Tibial artery (tissue), 4 donors: ENCODE data around the gene AQP4.

ENCODE experiments used
- DNase-seq, 2 donors: peaks; one replicate each; pipeline ENCODE4 v3.0.0-alpha.2; 2019
- H3K27ac ChIP-seq, 2 donors: fragments of 200-600 bp; sonication (generic) in 1 of 2; 1 replicate in 1 of 2; 2 replicates in 1 of 2; pipeline ENCODE4 v1.5.1; 2018 to 2019; ENCODE audit warnings: mild to moderate bottlenecking in 1 of 2
- H3K27me3 ChIP-seq, 2 donors: fragments of 200-600 bp; sonication (generic) in 1 of 2; one replicate each; pipeline versions ENCODE4 v1.5.1 to v1.6.0; 2016 to 2019
- H3K36me3 ChIP-seq, 3 donors: fragments of 200-600 bp; sonication (generic) in 2 of 3; one replicate each; pipeline ENCODE4 v1.5.1; 2016 to 2019; ENCODE audit warnings: mild to moderate bottlenecking in 2 of 3
- H3K4me1 ChIP-seq, 4 donors: fragments of 200-600 bp; sonication (generic) in 2 of 4; 1 replicate in 3 of 4; 2 replicates in 1 of 4; pipeline ENCODE4 v1.5.1; 2016 to 2019
- H3K4me3 ChIP-seq, 2 donors: fragments of 200-600 bp; sonication (generic) in 1 of 2; 1 replicate in 1 of 2; 2 replicates in 1 of 2; pipeline ENCODE4 v1.5.1; 2018 to 2019; ENCODE audit warnings: mild to moderate bottlenecking in 2 of 2
- H3K9me3 ChIP-seq, 3 donors: fragments of 200-600 bp; sonication (generic) in 1 of 3; one replicate each; pipeline ENCODE4 v1.5.1; 2016 to 2019
- intact Hi-C: fragments of 100-400 bp; cut with DNase I; formaldehyde crosslinking; loops from one replicate; pipeline ENCODE4 v1.15.0; 2023; ENCODE audit warnings: low total_unique reads
- TF ChIP-seq, protein P1 (sequence below), 2 experiments: fragments of 200-600 bp in 1 of 2; fragments of 450-650 bp in 1 of 2; IDR thresholded peaks; one replicate each; pipeline ENCODE4 v1.5.1; 2017 to 2019; ENCODE audit warnings: antibody characterized with exemption in 2 of 2, mild to moderate bottlenecking in 1 of 2, moderate library complexity in 1 of 2

Gene AQP4, protein sequence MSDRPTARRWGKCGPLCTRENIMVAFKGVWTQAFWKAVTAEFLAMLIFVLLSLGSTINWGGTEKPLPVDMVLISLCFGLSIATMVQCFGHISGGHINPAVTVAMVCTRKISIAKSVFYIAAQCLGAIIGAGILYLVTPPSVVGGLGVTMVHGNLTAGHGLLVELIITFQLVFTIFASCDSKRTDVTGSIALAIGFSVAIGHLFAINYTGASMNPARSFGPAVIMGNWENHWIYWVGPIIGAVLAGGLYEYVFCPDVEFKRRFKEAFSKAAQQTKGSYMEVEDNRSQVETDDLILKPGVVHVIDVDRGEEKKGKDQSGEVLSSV

DNA sequence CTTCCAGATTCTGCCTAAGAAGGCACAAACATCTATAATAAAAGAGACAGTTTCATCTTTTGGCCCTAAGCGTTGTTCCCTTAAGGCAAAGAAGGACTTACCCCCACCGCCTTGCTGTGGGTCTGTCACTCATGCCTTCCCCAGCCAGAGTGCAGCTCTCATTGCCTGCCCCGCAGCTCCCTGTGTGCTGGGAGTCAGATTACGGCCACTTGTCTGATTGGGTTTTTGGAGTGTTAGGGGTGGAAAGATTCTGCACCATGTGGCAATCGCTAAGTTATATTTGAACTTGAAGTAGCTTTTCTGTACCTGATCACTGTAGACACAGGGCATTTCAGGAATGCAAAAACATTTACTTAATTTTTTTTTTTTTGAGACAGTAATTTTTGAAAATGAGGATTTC, at the start of gene AQP4:
AQP4 (minus strand) TSS at position 151 of the 400 bp plus-strand sequence; CDS start at position 133, 18 bp downstream.
- no peak within 1 kb of the TSS for H3K27ac ChIP-seq
- TF ChIP-seq, protein P1, sequence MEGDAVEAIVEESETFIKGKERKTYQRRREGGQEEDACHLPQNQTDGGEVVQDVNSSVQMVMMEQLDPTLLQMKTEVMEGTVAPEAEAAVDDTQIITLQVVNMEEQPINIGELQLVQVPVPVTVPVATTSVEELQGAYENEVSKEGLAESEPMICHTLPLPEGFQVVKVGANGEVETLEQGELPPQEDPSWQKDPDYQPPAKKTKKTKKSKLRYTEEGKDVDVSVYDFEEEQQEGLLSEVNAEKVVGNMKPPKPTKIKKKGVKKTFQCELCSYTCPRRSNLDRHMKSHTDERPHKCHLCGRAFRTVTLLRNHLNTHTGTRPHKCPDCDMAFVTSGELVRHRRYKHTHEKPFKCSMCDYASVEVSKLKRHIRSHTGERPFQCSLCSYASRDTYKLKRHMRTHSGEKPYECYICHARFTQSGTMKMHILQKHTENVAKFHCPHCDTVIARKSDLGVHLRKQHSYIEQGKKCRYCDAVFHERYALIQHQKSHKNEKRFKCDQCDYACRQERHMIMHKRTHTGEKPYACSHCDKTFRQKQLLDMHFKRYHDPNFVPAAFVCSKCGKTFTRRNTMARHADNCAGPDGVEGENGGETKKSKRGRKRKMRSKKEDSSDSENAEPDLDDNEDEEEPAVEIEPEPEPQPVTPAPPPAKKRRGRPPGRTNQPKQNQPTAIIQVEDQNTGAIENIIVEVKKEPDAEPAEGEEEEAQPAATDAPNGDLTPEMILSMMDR (IDR thresholded peaks at IDR 0.05): no peak
- DNase-seq: no peak
- peaks cover 0 to 19% of the 10 kb centered on the region in 2 donors for H3K27me3 ChIP-seq
- H3K36me3 ChIP-seq: no peaks in the 10 kb centered on the region
- no peak within 1 kb of the TSS for H3K4me3 ChIP-seq
- H3K4me1 ChIP-seq: peaks cover 0 to 13% (median 5%) of the 10 kb centered on the region in 4 donors
- intact Hi-C loops: no loop called here
- H3K9me3 ChIP-seq: no peaks in the 10 kb centered on the region

DNA sequence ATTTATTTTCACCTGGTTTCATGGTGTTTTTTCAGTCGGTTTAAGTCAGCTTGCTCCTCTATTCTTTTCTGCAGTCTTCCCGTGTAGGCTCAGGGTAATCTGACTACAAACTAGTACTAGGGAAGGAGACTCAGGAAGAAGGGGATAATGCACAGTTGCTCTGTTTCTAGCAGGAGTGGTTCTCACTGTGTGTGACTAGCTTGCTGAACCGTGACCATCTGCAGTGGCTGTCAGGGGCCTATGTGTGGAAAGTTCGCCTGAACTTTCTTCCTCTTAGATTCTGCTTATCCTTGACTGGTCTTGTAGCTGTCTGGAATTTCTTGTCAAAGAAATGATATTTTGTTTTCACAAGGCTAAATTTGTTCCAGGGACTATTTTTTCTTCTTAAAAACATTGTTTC, 46.3 kb upstream of the AQP4 start:
- H3K27ac ChIP-seq: no peak overlapping the region
- no peaks in the 10 kb centered on the region for H3K9me3 ChIP-seq
- no peaks in the 10 kb centered on the region for H3K27me3 ChIP-seq
- H3K4me1 ChIP-seq: peaks cover 0 to 5% (median 0%) of the 10 kb centered on the region in 4 donors
- intact Hi-C loops: no loop called here
- H3K36me3 ChIP-seq: no peaks in the 10 kb centered on the region
- TF ChIP-seq, protein P1 (IDR thresholded peaks at IDR 0.05): no peak
- H3K4me3 ChIP-seq: no peak overlapping the region
- DNase-seq: no peak

DNA sequence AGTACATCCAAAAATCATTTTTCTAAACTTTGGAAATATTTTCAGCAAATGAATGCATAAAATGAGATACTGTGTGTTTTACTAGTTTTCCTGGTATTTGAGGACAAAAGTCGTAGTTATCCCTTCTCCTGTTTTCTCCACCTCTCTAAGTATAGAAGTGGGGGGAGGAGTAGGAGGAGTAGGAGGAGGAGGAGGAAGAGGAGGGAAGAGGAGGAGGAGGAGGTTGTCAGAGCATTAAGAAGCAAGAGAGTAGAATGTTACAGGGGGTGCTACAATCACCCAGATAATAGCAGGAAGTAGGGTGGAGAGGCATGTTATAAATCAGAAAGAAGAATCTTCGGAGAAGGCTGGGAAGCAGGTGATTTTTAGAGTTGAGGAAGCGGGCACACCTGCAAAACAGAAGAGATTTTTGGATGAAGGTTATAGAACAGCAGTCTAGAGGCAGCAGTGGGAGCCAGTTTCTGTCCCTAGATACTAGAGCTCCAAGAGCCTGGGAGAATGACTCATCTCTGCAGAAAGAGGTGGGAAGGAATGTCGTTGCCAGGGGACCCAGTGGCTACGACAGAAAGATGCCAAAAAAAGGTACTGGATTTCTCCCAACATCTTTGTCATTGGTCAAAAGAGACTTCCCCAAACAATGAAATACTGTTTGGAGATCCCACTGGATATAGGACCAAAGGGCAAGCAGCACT, 44.2 kb upstream of the AQP4 start:
- no peak for DNase-seq
- TF ChIP-seq, protein P1 (IDR thresholded peaks at IDR 0.05): no peak
- intact Hi-C loops: no loop called here

DNA sequence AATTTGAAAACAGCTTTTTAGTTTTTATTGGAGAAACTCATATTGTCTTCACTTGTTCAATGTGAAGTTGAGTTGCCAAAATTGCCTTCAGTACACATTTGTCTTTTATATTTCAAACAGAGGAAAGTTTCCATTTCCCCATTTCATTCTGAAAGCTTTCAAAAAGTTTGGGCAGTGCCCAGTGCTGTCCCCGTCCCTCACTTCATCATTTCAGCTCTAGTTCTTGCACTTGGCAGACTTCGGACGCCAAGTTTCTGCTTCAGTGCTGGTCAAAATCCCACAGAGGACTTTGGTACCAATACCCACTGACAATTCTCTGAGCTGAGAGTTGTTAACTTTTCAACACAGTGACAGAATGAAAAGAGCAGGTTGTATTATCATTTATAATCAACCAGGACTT, 43.4 kb upstream of the AQP4 start:
- DNase-seq: no peak
- intact Hi-C loops: no loop called here
- TF ChIP-seq, protein P1 (IDR thresholded peaks at IDR 0.05): no peak

More for the DNA sequence above, 44.2 kb upstream of the AQP4 start:
- no peak overlapping the region for H3K4me3 ChIP-seq
- H3K9me3 ChIP-seq: no peaks in the 10 kb centered on the region
- no peaks in the 10 kb centered on the region for H3K36me3 ChIP-seq
- no peak overlapping the region for H3K27ac ChIP-seq
- peaks cover 0 to 5% (median 0%) of the 10 kb centered on the region in 4 donors for H3K4me1 ChIP-seq
- H3K27me3 ChIP-seq: no peaks in the 10 kb centered on the region

DNA sequence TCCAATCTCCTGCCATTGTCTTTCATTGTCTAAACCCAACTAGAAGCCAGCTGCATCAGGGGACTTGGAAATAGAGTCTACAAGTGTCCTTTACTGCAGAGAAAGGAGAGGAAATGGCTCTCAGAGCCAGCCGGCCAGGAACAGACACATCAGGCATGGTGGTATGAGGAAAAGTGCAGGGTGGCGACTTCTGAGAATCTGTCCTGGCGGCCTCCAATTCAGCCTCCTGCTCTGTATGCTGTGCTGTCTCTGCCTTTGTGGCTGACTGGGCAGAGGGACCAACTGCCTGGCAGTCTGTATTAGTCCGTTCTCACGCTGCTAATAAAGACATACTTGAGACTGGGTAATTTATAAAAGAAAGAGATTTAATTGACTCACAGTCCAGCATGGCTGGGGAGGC, 36.8 kb upstream of the AQP4 start:
- Histone ChIP-seq H3K27me3 (no peaks in the 10 kb centered on the region), H3K4me1 (no peaks in the 10 kb centered on the region), H3K4me3 (no peak overlapping the region), H3K9me3 (no peaks in the 10 kb centered on the region), H3K36me3 (no peaks in the 10 kb centered on the region), H3K27ac (no peak overlapping the region)
- no peak for DNase-seq
- intact Hi-C loops: no loop called here
- TF ChIP-seq, protein P1 (IDR thresholded peaks at IDR 0.05): no peak

More for the DNA sequence above, 43.4 kb upstream of the AQP4 start:
- peaks cover 0 to 5% (median 0%) of the 10 kb centered on the region in 4 donors for H3K4me1 ChIP-seq
- H3K4me3 ChIP-seq: no peak overlapping the region
- no peaks in the 10 kb centered on the region for H3K9me3 ChIP-seq
- H3K36me3 ChIP-seq: no peaks in the 10 kb centered on the region
- H3K27me3 ChIP-seq: no peaks in the 10 kb centered on the region
- no peak overlapping the region for H3K27ac ChIP-seq
